ENCODE results near the gene ITGAE. TPM values are rescaled to one million over a fixed set of nuclear protein-coding genes. Genes with fewer than 3 reads are reported as not detected.

ITGAE gene
- total and polyA plus RNA-seq, 10 of the 15 experiments (the other 5 are each of a cell fraction or from before 2014, with no cell fraction given): 13.1 to 161 (median 34.8) TPM

- peak; percentile 97 for TF ChIP-seq PAX5 (IDR thresholded peaks at IDR 0.05; ENCODE audit: borderline replicate concordance, low read depth, low read length)
- no peak for TF ChIP-seq FOXK2 (IDR thresholded peaks at IDR 0.05)
- TF ChIP-seq PBX3 (IDR thresholded peaks at IDR 0.05; ENCODE audit: insufficient replicate concordance, low read depth, low read length): peak; percentile 59
- TF ChIP-seq NRF1 (conservative IDR thresholded peaks at IDR 0.05; ENCODE audit: low read depth, low read length): no peak
- TF ChIP-seq TCF12 (IDR thresholded peaks at IDR 0.05; ENCODE audit: low read depth, low read length): peak; percentile 87
- TF ChIP-seq SREBF1 (IDR thresholded peaks at IDR 0.05; ENCODE audit: low read length): no peak
- TF ChIP-seq TBL1XR1 (IDR thresholded peaks at IDR 0.05; ENCODE audit: low read depth, low read length): peak; percentile 77; the same call in 1 of the 2 replicates
- peak; percentile 95 for TF ChIP-seq EED (IDR thresholded peaks at IDR 0.05; ENCODE audit: low read depth)
- TF ChIP-seq POLR2A (IDR thresholded peaks at IDR 0.05; ENCODE audit: low read depth, low read length): 0 out of 2 replicates have a peak, but pooled peaks have one; percentile 21
- TF ChIP-seq WRNIP1 (IDR thresholded peaks at IDR 0.05; ENCODE audit: borderline replicate concordance, low read depth, low read length): no peak
- TF ChIP-seq ATF2 (IDR thresholded peaks at IDR 0.05; ENCODE audit: low read length): peak; percentile 81; the same call in 1 of the 2 replicates
- no peak for TF ChIP-seq POLR2AphosphoS5 (IDR thresholded peaks at IDR 0.05; ENCODE audit: low read length)
- TF ChIP-seq RUNX3 (IDR thresholded peaks at IDR 0.05; ENCODE audit: low read length): peak; percentile 99
- no peak for TF ChIP-seq KLF5 (IDR thresholded peaks at IDR 0.05; ENCODE audit: partially characterized antibody)
- TF ChIP-seq CHD1 (IDR thresholded peaks at IDR 0.05; ENCODE audit: low read depth, low read length): no peak
- TF ChIP-seq ZNF384 (IDR thresholded peaks at IDR 0.05; ENCODE audit: borderline replicate concordance, low read depth, low read length): peak; percentile 61; the same call in 1 of the 2 replicates
- TF ChIP-seq CBX5 (IDR thresholded peaks at IDR 0.05; ENCODE audit: low read depth): 0 out of 2 replicates have a peak, but pooled peaks have one; percentile 49
- peak; percentile 92 for TF ChIP-seq MTA3 (IDR thresholded peaks at IDR 0.05; ENCODE audit: borderline replicate concordance, low read length)
- no peak for TF ChIP-seq ESRRA (IDR thresholded peaks at IDR 0.05; ENCODE audit: low read length)
- TF ChIP-seq YBX1 (IDR thresholded peaks at IDR 0.05): no peak
- TF ChIP-seq GABPA (IDR thresholded peaks at IDR 0.05; ENCODE audit: low read depth): no peak
- TF ChIP-seq NR2C1 (IDR thresholded peaks at IDR 0.05): no peak
- no peak for TF ChIP-seq STAT3 (IDR thresholded peaks at IDR 0.05; ENCODE audit: low read depth, low read length)
- TF ChIP-seq POU2F2 (IDR thresholded peaks at IDR 0.05; ENCODE audit: borderline replicate concordance, low read depth, low read length): peak; percentile 79; the same call in 2 of the 3 replicates
- no peak for TF ChIP-seq EGR1 (IDR thresholded peaks at IDR 0.05; ENCODE audit: borderline replicate concordance in 1 of 2, low read depth in 2 of 2, low read length in 2 of 2)
- TF ChIP-seq ZNF274 (IDR thresholded peaks at IDR 0.05; ENCODE audit: insufficient read depth, insufficient read length): no peak
- no peak for TF ChIP-seq PRDM15 (CRISPR knock-in tag; IDR thresholded peaks at IDR 0.05)
- TF ChIP-seq POLR2AphosphoS2 (IDR thresholded peaks at IDR 0.05; ENCODE audit: low read depth, low read length): no peak
Observed at GRCh38 chr17:3693829-3694231, 107.2 kb downstream of the ITGAE start (continued).

Measured in GM12878 (cell line).